Activated CD8-positive, alpha-beta T cell treated with anti-CD3 and anti-CD28 coated beads for 36 hours (primary cell): Measurements from ENCODE around the gene CRYGC. TPM values are rescaled to one million over a fixed set of nuclear protein-coding genes. Genes with fewer than 3 reads are reported as not detected.
"Not testable (repeated sequence)": the region's sequence is repeated elsewhere in the genome, so short reads cannot be mapped to it uniquely, and the experiment has no call there.

Experiments
- ATAC-seq: fragments of 200-7000 bp; cut with Tn5 transposase; one replicate; pipeline ENCODE4 v1.10.0; 2021; ENCODE audit warnings: mild to moderate bottlenecking, moderate library complexity
- CTCF ChIA-PET: fragments of 350-600 bp; sonication (Branson Sonifier 250); formaldehyde crosslinking; loops from one replicate; lab custom pipeline; 2021; ENCODE audit warnings: antibody characterized with exemption; lab: Charles Lee
- POLR2A ChIA-PET: fragments of 350-600 bp; sonication (Branson Sonifier 250); formaldehyde crosslinking; loops from one replicate; lab custom pipeline; 2021; ENCODE audit warnings: antibody characterized with exemption; lab: Charles Lee
- DNase-seq: peaks from one replicate; pipeline ENCODE4 v3.0.0-alpha.2; 2020
- H3K27ac Mint-ChIP-seq: one replicate; pipeline ENCODE4 v1.8.0; 2021; ENCODE audit warnings: mild to moderate bottlenecking, mixed read lengths
- H3K27me3 Mint-ChIP-seq: one replicate; pipeline ENCODE4 v1.8.0; 2021; ENCODE audit warnings: mixed read lengths
- H3K36me3 Mint-ChIP-seq: one replicate; pipeline ENCODE4 v1.8.0; 2021; ENCODE audit warnings: low read depth, mixed read lengths
- H3K4me1 Mint-ChIP-seq: one replicate; pipeline ENCODE4 v1.8.0; 2021; ENCODE audit warnings: low read depth, mixed read lengths
- H3K4me3 Mint-ChIP-seq: one replicate; pipeline ENCODE4 v1.8.0; 2021; ENCODE audit warnings: mild to moderate bottlenecking, moderate library complexity, mixed read lengths
- H3K9me3 Mint-ChIP-seq: one replicate; pipeline ENCODE4 v1.8.0; 2021; ENCODE audit warnings: mixed read lengths
- CTCF ChIP-seq: fragments of 200-600 bp; IDR thresholded peaks from one replicate; pipeline ENCODE4 v1.8.0; 2022; ENCODE audit warnings: antibody characterized with exemption, mild to moderate bottlenecking
- intact Hi-C: fragments of 100-400 bp; cut with micrococcal nuclease; formaldehyde crosslinking; loops from one replicate; pipeline ENCODE4 v1.10.0; 2022
- total RNA-seq, 2 experiments: library from RNA; stranded (reverse); gene quantifications; one replicate each; pipeline ENCODE4 v1.2.3, GENCODE V29; 2021

The CRYGC gene
- total RNA-seq, 2 experiments from 2014 or later, result not detected

- H3K9me3 Mint-ChIP-seq, result no peaks in the 10 kb centered on the region
- no peak for TF ChIP-seq CTCF
- intact Hi-C loops, result no loop called here
- H3K36me3 Mint-ChIP-seq, result no peaks in the 10 kb centered on the region
- no peak overlapping the region for H3K4me3 Mint-ChIP-seq
- POLR2A ChIA-PET, result interaction anchor here (0.7 kb wide), 1 partner anchor 57 kb away, joined by 3 read pairs; no protein-coding TSS in a partner anchor
- peaks cover 1% of the 10 kb centered on the region for H3K4me1 Mint-ChIP-seq
- DNase-seq, result no peak
- no peak overlapping the region for H3K27ac Mint-ChIP-seq
- ATAC-seq, result no peak
- peaks cover 5% of the 10 kb centered on the region for H3K27me3 Mint-ChIP-seq
- CTCF ChIA-PET, result interaction anchor here (1.0 kb wide), 1 partner anchor 57 kb away, joined by 3 read pairs; no protein-coding TSS in a partner anchor
These were observed 10.7 kb downstream of the CRYGC start for GRCh38 chr2:208118918-208119317.

- POLR2A ChIA-PET, ATAC-seq, DNase-seq, H3K9me3 Mint-ChIP-seq, H3K36me3 Mint-ChIP-seq, H3K4me1 Mint-ChIP-seq, CTCF ChIA-PET, H3K27ac Mint-ChIP-seq, H3K4me3 Mint-ChIP-seq, H3K27me3 Mint-ChIP-seq, intact Hi-C loops: not testable (repeated sequence)
These were observed 12.2 kb downstream of the CRYGC start for GRCh38 chr2:208117390-208117789.

GRCh38 chr2:208112969-208113368 is 16.7 kb downstream of the CRYGC start:
- Mint-ChIP-seq H3K9me3 (no peaks in the 10 kb centered on the region), H3K27me3 (peaks cover 4% of the 10 kb centered on the region), H3K27ac (no peak overlapping the region), H3K4me1 (no peaks in the 10 kb centered on the region), H3K4me3 (no peak overlapping the region), H3K36me3 (no peaks in the 10 kb centered on the region)
- ChIA-PET POLR2A (no interaction called here), CTCF (interaction anchor here (0.7 kb wide), 1 partner anchor 63 kb away, joined by 3 read pairs; no protein-coding TSS in a partner anchor)
- intact Hi-C loops, result no loop called here
- DNase-seq (no peak), ATAC-seq (no peak)
- no peak for TF ChIP-seq CTCF

- H3K36me3 Mint-ChIP-seq, POLR2A ChIA-PET, H3K4me1 Mint-ChIP-seq, H3K4me3 Mint-ChIP-seq, DNase-seq, H3K9me3 Mint-ChIP-seq, ATAC-seq, intact Hi-C loops, H3K27ac Mint-ChIP-seq, H3K27me3 Mint-ChIP-seq: not testable (repeated sequence)
- CTCF ChIA-PET, result interaction anchor here (0.7 kb wide), 1 partner anchor 63 kb away, joined by 3 read pairs; no protein-coding TSS in a partner anchor
These were observed 17.3 kb downstream of the CRYGC start for GRCh38 chr2:208112273-208112745.

GRCh38 chr2:208103616-208104015 is 26.0 kb downstream of the CRYGC start:
- H3K27me3 Mint-ChIP-seq, result peaks cover 11% of the 10 kb centered on the region
- no peak for ATAC-seq
- CTCF ChIA-PET, result interaction anchor here (1.8 kb wide), 1 partner anchor 13 kb away, joined by 5 read pairs; no protein-coding TSS in a partner anchor
- POLR2A ChIA-PET, result no interaction called here
- H3K27ac Mint-ChIP-seq, result no peak overlapping the region
- no peak for DNase-seq
- H3K4me3 Mint-ChIP-seq, result no peak overlapping the region
- no peaks in the 10 kb centered on the region for H3K36me3 Mint-ChIP-seq
- H3K9me3 Mint-ChIP-seq, result no peaks in the 10 kb centered on the region
- no peak for TF ChIP-seq CTCF
- H3K4me1 Mint-ChIP-seq, result peaks cover 5% of the 10 kb centered on the region
- intact Hi-C loops, result no loop called here

GRCh38 chr2:208101716-208102631 is 27.7 kb downstream of the CRYGC start:
- Mint-ChIP-seq H3K4me3 (no peak overlapping the region), H3K27me3 (peaks cover 11% of the 10 kb centered on the region), H3K36me3 (no peaks in the 10 kb centered on the region), H3K9me3 (no peaks in the 10 kb centered on the region), H3K4me1 (peaks cover 5% of the 10 kb centered on the region), H3K27ac (no peak overlapping the region)
- ChIA-PET CTCF (interaction anchor here (1.0 to 1.1 kb wide), 4 partner anchors 9 to 152 kb away, joined by 3 to 4 read pairs (median 3); partner anchors contain the start of gene IDH1), POLR2A (no interaction called here)
- intact Hi-C loops, result no loop called here
- DNase-seq (no peak), ATAC-seq (no peak)
- TF ChIP-seq CTCF, result peak; percentile 22
